Mesenchymal stem cell (in vitro differentiated cells and primary cell): ENCODE measurements around the gene GH1.
"Not testable (repeated sequence)": the region's sequence is repeated elsewhere in the genome, so short reads cannot be mapped to it uniquely, and the experiment has no call there.

Source experiments
- DNase-seq: peaks from one replicate; pipeline ENCODE4 v3.0.0-alpha.2; 2013
- H2AFZ ChIP-seq: one replicate; pipeline ENCODE4 v1.6.1; 2013; ENCODE audit warnings: low read depth, mild to moderate bottlenecking, control low read depth, inconsistent platforms, low read length, moderate library complexity
- H2AK5ac ChIP-seq: 2 replicates; pipeline ENCODE4 v1.6.1; 2013; ENCODE audit warnings: low read length, moderate library complexity, mild to moderate bottlenecking, inconsistent platforms; ENCODE audit not compliant: severe bottlenecking
- H2BK120ac ChIP-seq: one replicate; pipeline ENCODE4 v1.6.1; 2013; ENCODE audit warnings: low read depth, mild to moderate bottlenecking, inconsistent platforms, low read length, moderate library complexity
- H2BK12ac ChIP-seq, 2 experiments: one replicate each; pipeline ENCODE4 v1.6.1; 2013; ENCODE audit warnings: inconsistent platforms in 2 of 2, low read length in 2 of 2, mild to moderate bottlenecking in 2 of 2, moderate library complexity in 2 of 2, control low read depth in 1 of 2
- H2BK15ac ChIP-seq: one replicate; pipeline ENCODE4 v1.6.1; 2013; ENCODE audit warnings: mild to moderate bottlenecking, low read depth, inconsistent platforms; ENCODE audit not compliant: poor library complexity, severe bottlenecking
- H2BK5ac ChIP-seq: 2 replicates; pipeline ENCODE4 v1.6.1; 2013; ENCODE audit warnings: low read depth, mild to moderate bottlenecking, low read length, control low read depth, inconsistent platforms; ENCODE audit not compliant: poor library complexity, severe bottlenecking
- H3K14ac ChIP-seq, 2 experiments: one replicate each; pipeline ENCODE4 v1.6.1; 2013; ENCODE audit warnings: inconsistent platforms in 2 of 2, low read length in 2 of 2, control low read depth in 1 of 2, mild to moderate bottlenecking in 1 of 2, moderate library complexity in 1 of 2
- H3K18ac ChIP-seq, 2 experiments: one replicate each; pipeline ENCODE4 v1.6.1; 2013; ENCODE audit warnings: inconsistent platforms in 2 of 2, low read length in 2 of 2, control low read depth in 1 of 2, low read depth in 1 of 2, mild to moderate bottlenecking in 1 of 2
- H3K23ac ChIP-seq, 2 experiments: one replicate each; pipeline ENCODE4 v1.6.1; 2013; ENCODE audit warnings: inconsistent platforms in 2 of 2, low read length in 2 of 2, mild to moderate bottlenecking in 2 of 2, moderate library complexity in 2 of 2, control low read depth in 1 of 2
- H3K27ac ChIP-seq: 2 replicates; pipeline ENCODE4 v1.5.1; 2013; ENCODE audit warnings: mild to moderate bottlenecking, moderate library complexity, low read length, control low read depth, inconsistent platforms; ENCODE audit not compliant: poor library complexity, severe bottlenecking
- H3K27me3 ChIP-seq, 2 experiments: 2 replicates each; pipeline versions ENCODE4 v1.6.1 to v1.7.0; 2013; ENCODE audit warnings: low read length in 2 of 2, mild to moderate bottlenecking in 2 of 2, moderate library complexity in 2 of 2, control low read depth in 1 of 2, inconsistent platforms in 1 of 2; ENCODE audit not compliant: control insufficient read depth in 1 of 2, insufficient read depth in 1 of 2
- H3K36me3 ChIP-seq, 2 experiments: 2 replicates each; pipeline versions ENCODE4 v1.6.1 to v1.7.0; 2013; ENCODE audit warnings: low read length in 2 of 2, control low read depth in 1 of 2, inconsistent platforms in 1 of 2, low read depth in 1 of 2, mild to moderate bottlenecking in 1 of 2; ENCODE audit not compliant: insufficient read depth in 2 of 2, control insufficient read depth in 1 of 2
- H3K4ac ChIP-seq, 2 experiments: one replicate each; pipeline ENCODE4 v1.6.1; 2013; ENCODE audit warnings: inconsistent platforms in 2 of 2, low read length in 2 of 2, mild to moderate bottlenecking in 2 of 2, moderate library complexity in 2 of 2, control low read depth in 1 of 2, low read depth in 1 of 2
- H3K4me1 ChIP-seq: 2 replicates; pipeline ENCODE4 v1.6.1; 2013; ENCODE audit warnings: low read depth, low read length, control low read depth; ENCODE audit not compliant: control insufficient read depth, insufficient read depth
- H3K4me2 ChIP-seq: 2 replicates; pipeline ENCODE4 v1.6.1; 2013; ENCODE audit warnings: low read length, mild to moderate bottlenecking, inconsistent platforms; ENCODE audit not compliant: poor library complexity, severe bottlenecking
- H3K4me3 ChIP-seq, 2 experiments: 2 replicates each; pipeline versions ENCODE4 v1.5.1 to v1.7.0; 2013; ENCODE audit warnings: low read length in 2 of 2, mild to moderate bottlenecking in 2 of 2, control low read depth in 1 of 2, low read depth in 1 of 2; ENCODE audit not compliant: insufficient read depth in 1 of 2
- H3K79me1 ChIP-seq: replicated peaks from 2 replicates; pipeline ENCODE4 v1.6.1; 2013; ENCODE audit warnings: mild to moderate bottlenecking, control low read depth, low read length, inconsistent platforms; ENCODE audit not compliant: poor library complexity, severe bottlenecking
- H3K9ac ChIP-seq: 2 replicates; pipeline ENCODE4 v1.7.0; 2013; ENCODE audit warnings: mild to moderate bottlenecking, low read length, moderate library complexity
- H3K9me3 ChIP-seq: 2 replicates; pipeline ENCODE4 v1.7.0; 2013; ENCODE audit warnings: mild to moderate bottlenecking, low read length; ENCODE audit not compliant: control insufficient read depth
- H4K8ac ChIP-seq: one replicate; pipeline ENCODE4 v1.6.1; 2013; ENCODE audit warnings: inconsistent platforms, mild to moderate bottlenecking, low read length, moderate library complexity
- H4K91ac ChIP-seq: one replicate; pipeline ENCODE4 v1.6.1; 2013; ENCODE audit warnings: mild to moderate bottlenecking, low read length, inconsistent platforms
- WGBS: methylation state at CpG from one replicate; pipeline ENCODE4 v1.1.7; 2013; ENCODE audit warnings: mixed read lengths; 5-methylcytosine and 5-hydroxymethylcytosine counted together

Gene GH1

DNA sequence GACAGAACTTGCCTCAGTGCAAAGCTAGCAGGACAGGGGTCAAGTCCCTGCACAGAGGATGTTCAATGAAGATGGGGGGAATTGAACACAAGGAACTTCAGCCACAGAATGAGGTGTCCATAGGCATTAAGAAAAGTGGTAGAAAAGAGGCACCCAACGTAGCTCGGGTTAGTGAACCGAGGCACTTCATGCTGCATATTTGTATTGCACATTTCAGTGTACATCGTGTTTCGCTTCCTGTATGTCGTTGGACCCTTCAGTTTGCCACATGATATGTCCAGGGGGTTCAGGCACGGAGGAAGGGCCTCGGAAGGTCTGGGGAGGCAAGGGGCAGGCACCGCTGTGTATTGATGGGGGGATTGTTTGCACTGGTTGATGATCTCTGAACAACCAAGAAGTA is 40.2 kb downstream of the GH1 start:
- not testable (repeated sequence) for H4K8ac ChIP-seq, H2BK15ac ChIP-seq, H3K79me1 ChIP-seq, H3K4me2 ChIP-seq, H2BK5ac ChIP-seq, H2AK5ac ChIP-seq, H4K91ac ChIP-seq, H3K23ac ChIP-seq, H3K18ac ChIP-seq, H3K4me1 ChIP-seq, H2AFZ ChIP-seq, H3K14ac ChIP-seq, H3K9ac ChIP-seq, H3K9me3 ChIP-seq, H2BK120ac ChIP-seq, DNase-seq, H3K36me3 ChIP-seq, H3K27ac ChIP-seq, H2BK12ac ChIP-seq, H3K4ac ChIP-seq, H3K4me3 ChIP-seq
- 91% methylated on average over 9 of the region's 9 CpGs for WGBS
- peaks cover 9 to 31% of the 10 kb centered on the region in 2 experiments for H3K27me3 ChIP-seq

DNA sequence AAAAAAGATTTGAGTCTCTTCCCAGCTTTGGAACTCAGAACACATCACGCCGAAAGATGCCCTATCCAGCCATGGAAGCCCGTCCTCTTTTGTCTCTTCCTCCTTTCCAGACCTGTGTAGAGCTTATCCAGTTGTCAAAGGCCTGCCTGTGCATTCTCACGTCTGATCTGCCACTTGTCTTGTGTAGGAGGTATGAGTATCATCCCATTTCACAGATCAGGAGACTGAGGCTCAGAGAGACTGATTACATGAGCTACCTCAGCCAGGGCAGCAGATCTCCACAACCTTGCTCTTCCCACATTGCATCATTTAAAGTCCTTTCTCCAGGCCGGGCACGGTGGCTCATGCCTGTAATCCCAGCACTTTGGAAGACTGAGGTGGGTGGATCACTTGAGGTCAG is 43.9 kb downstream of the GH1 start:
- H2BK15ac ChIP-seq, H3K4me3 ChIP-seq, H3K79me1 ChIP-seq, H4K8ac ChIP-seq, H3K23ac ChIP-seq, H2BK5ac ChIP-seq, H2AK5ac ChIP-seq, H2BK12ac ChIP-seq, H3K4ac ChIP-seq, H3K9ac ChIP-seq, H4K91ac ChIP-seq, DNase-seq, H3K4me2 ChIP-seq, H3K4me1 ChIP-seq, H2BK120ac ChIP-seq, H3K27ac ChIP-seq, H2AFZ ChIP-seq, H3K14ac ChIP-seq, H3K36me3 ChIP-seq, H3K9me3 ChIP-seq, H3K18ac ChIP-seq: not testable (repeated sequence)
- H3K27me3 ChIP-seq: peaks cover 0 to 17% of the 10 kb centered on the region in 2 experiments
- 87% methylated on average over 3 of the region's 6 CpGs for WGBS

DNA sequence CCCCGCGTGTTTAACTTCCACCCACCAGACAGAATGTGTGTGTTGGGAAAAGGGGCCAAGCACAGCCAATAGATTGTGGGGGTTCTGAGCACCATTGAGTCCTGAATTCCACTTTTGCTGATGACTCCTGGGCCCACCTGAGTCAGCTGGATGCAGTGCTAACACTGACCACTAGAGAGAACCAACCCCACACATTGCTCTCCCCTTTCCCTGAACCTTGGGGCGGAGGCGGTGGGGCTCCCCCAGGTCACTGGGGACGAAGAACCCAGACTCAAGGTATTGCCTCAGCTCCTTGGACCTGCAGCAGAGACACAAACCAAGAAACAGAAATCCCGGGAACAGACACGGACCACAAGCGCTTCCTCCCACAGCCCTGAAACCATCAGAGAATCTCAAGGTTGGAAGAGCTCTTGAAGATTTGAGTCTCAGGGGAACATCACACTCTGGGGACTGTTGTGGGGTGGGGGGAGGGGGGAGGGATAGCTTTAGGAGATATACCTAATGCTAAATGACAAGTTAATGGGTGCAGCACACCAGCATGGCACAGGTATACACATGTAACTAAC is 44.5 kb downstream of the GH1 start:
- H2BK120ac ChIP-seq, H2BK12ac ChIP-seq, H3K4me2 ChIP-seq, H2AFZ ChIP-seq, H4K91ac ChIP-seq, H3K23ac ChIP-seq, H3K4me1 ChIP-seq, H3K79me1 ChIP-seq, H3K36me3 ChIP-seq, H4K8ac ChIP-seq, DNase-seq, H2BK5ac ChIP-seq, H2BK15ac ChIP-seq, H3K27ac ChIP-seq, H3K18ac ChIP-seq, H2AK5ac ChIP-seq, H3K9me3 ChIP-seq, H3K4ac ChIP-seq, H3K4me3 ChIP-seq, H3K14ac ChIP-seq, H3K9ac ChIP-seq: not testable (repeated sequence)
- 70% methylated on average over 3 of the region's 8 CpGs for WGBS
- H3K27me3 ChIP-seq: peaks cover 0 to 11% of the 10 kb centered on the region in 2 experiments

GRCh38 chr17:63873577-63873976 is 45.1 kb downstream of the GH1 start, which contains the start of gene CSH2:
CSH2 (minus strand) TSS chr17:63873677; CDS start chr17:63873614, 63 bp downstream.
- H3K4me3 ChIP-seq, H4K91ac ChIP-seq, H4K8ac ChIP-seq, H2BK5ac ChIP-seq, H2BK15ac ChIP-seq, H3K4ac ChIP-seq, H3K18ac ChIP-seq, H3K23ac ChIP-seq, H3K14ac ChIP-seq, H3K36me3 ChIP-seq, H2BK120ac ChIP-seq, H3K27ac ChIP-seq, H3K4me1 ChIP-seq, DNase-seq, H3K4me2 ChIP-seq, H2AK5ac ChIP-seq, H2AFZ ChIP-seq, H3K79me1 ChIP-seq, H3K9ac ChIP-seq, H3K9me3 ChIP-seq, H2BK12ac ChIP-seq: not testable (repeated sequence)
- no CpG with 5 or more reads among the region's 7 CpGs for WGBS
- peaks cover 0 to 10% of the 10 kb centered on the region in 2 experiments for H3K27me3 ChIP-seq
